ENCODE results near the gene BPIFA2. TPM values are rescaled to one million over a fixed set of nuclear protein-coding genes. Genes with fewer than 3 reads are reported as not detected.
"Not testable (repeated sequence)": the region's sequence is repeated elsewhere in the genome, so short reads cannot be mapped to it uniquely, and the experiment has no call there.

BPIFA2 gene
- total and polyA plus RNA-seq, 2 of the 4 experiments (the other 2 are of a cell fraction) = not detected

DNA sequence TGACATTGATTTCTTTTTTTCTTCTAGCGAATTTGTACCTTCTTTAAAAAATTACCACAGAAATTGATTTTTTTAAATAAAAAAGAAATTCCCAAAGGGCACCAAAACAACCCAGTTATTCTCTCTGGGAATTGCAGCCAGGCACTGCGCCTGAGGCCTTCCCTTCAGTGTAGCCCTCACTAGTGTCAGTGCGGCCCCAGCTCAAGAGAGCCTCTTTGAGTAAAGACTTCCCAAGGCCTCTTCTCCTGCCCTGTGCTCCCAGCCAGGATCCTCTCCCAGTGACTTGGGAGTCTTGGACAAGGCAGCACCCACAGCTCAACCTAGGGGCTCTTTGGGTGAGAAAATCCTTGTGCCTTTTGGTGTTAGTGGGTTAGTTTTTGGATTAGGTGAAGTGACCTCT lies 47.0 kb upstream of the BPIFA2 start:
- no peak overlapping the region for H2BK15ac ChIP-seq (ENCODE audit: low read depth, low read length)
- no peak for TF ChIP-seq RCOR1 (IDR thresholded peaks at IDR 0.05; ENCODE audit: insufficient replicate concordance, low read length)

DNA sequence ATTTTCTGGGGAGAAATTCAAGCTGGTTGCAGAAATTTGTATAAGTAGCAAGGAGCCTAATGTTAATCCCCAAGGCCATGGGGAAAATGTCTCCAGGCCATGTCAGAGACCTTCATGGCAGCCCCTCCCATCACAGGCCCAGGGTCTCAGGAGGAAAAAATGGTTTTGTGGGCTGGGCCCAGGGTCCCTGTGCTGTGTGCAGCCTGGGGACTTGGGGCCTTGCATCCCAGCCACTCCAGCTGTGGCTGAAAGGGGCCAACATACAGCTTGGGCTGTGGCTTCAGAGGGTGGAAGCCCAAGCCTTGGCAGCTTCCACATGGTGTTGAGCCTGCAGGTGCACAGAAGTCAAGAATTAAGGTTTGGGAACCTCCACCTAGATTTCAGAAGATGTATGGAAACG lies 45.7 kb upstream of the BPIFA2 start:
- H4K5ac ChIP-seq (ENCODE audit: low read depth, low read length); CTCF ChIA-PET; H2AK9ac ChIP-seq (replicated peaks; ENCODE audit: low read depth, low read length, poor library complexity); H3K4me3 ChIP-seq (ENCODE audit: insufficient read depth, low read depth, low read length); H3K4me1 ChIP-seq (ENCODE audit: control insufficient read depth, insufficient read depth, low read length); H3K56ac ChIP-seq (ENCODE audit: extremely low read depth, insufficient read depth, low read length); BruUV-seq (replicated peaks); DNase-seq; H3K27me3 ChIP-seq (ENCODE audit: control insufficient read depth, insufficient read depth, low read length); H3K18ac ChIP-seq (ENCODE audit: low read depth, low read length); H3K9me3 ChIP-seq (ENCODE audit: control insufficient read depth, insufficient read depth, low read length); ATAC-seq (ENCODE audit: low read depth); H4K8ac ChIP-seq (ENCODE audit: low read depth in 2 of 2, low read length in 2 of 2); H3K9me1 ChIP-seq (ENCODE audit: insufficient read depth, low read length); intact Hi-C loops (cut with micrococcal nuclease); H4K20me1 ChIP-seq (ENCODE audit: insufficient read depth, low read length); H3K14ac ChIP-seq (replicated peaks; ENCODE audit: low read depth, low read length); in situ Hi-C loops (cut with MboI; ENCODE audit: low sequenced_read_pairs); H2BK20ac ChIP-seq (ENCODE audit: low read depth, low read length); H3K9ac ChIP-seq (ENCODE audit: low read depth, low read length); dilution Hi-C loops (cut with HindIII; ENCODE audit: low sequenced_read_pairs, unreplicated experiment); H2BK5ac ChIP-seq (ENCODE audit: low read depth, low read length, poor library complexity, severe bottlenecking); H3K4ac ChIP-seq (ENCODE audit: low read depth, low read length); H3K4me2 ChIP-seq (ENCODE audit: low read depth, low read length); H3K79me1 ChIP-seq (ENCODE audit: low read depth in 1 of 2, low read length in 2 of 2); POLR2A ChIA-PET (ENCODE audit: unreplicated experiment); H2AK5ac ChIP-seq (ENCODE audit: low read depth, low read length); H3K23ac ChIP-seq (ENCODE audit: low read depth, low read length); H2AFZ ChIP-seq (replicated peaks; ENCODE audit: low read length, poor library complexity); H2BK120ac ChIP-seq (ENCODE audit: low read depth, low read length); H2BK15ac ChIP-seq (ENCODE audit: low read depth, low read length); H3K36me3 ChIP-seq (ENCODE audit: control insufficient read depth, insufficient read depth, low read length); H4K91ac ChIP-seq (ENCODE audit: insufficient read depth, low read depth, low read length); H3K27ac ChIP-seq (ENCODE audit: insufficient read depth, low read length): not testable (repeated sequence)
- WGBS, 2 experiments (ENCODE audit: extremely low coverage in 2 of 2, insufficient read length in 1 of 2) = no CpG with 5 or more reads among the region's 1 CpG

More for the DNA sequence above, 47.0 kb upstream of the BPIFA2 start:
- no peak overlapping the region for H3K27ac ChIP-seq (ENCODE audit: insufficient read depth, low read length)
- H2BK20ac ChIP-seq (ENCODE audit: low read depth, low read length) = no peak overlapping the region
- peaks cover 4% of the 10 kb centered on the region; the same call in 1 of the 2 replicates for H3K27me3 ChIP-seq (ENCODE audit: control insufficient read depth, insufficient read depth, low read length)
- no peak overlapping the region for H4K8ac ChIP-seq (ENCODE audit: low read depth in 2 of 2, low read length in 2 of 2)
- dilution Hi-C loops (cut with HindIII; ENCODE audit: low sequenced_read_pairs, unreplicated experiment) (no loop called here), in situ Hi-C loops (cut with MboI; ENCODE audit: low sequenced_read_pairs) (no loop called here), intact Hi-C loops (cut with micrococcal nuclease) (no loop called here)
- H2AFZ ChIP-seq (replicated peaks; ENCODE audit: low read length, poor library complexity) = no peak overlapping the region
- no peak overlapping the region for H3K4me2 ChIP-seq (ENCODE audit: low read depth, low read length)
- H2BK120ac ChIP-seq (ENCODE audit: low read depth, low read length) = no peak overlapping the region
- H3K14ac ChIP-seq (replicated peaks; ENCODE audit: low read depth, low read length) = no peak overlapping the region
- no peaks in the 10 kb centered on the region for H3K9me1 ChIP-seq (ENCODE audit: insufficient read depth, low read length)
- H3K9ac ChIP-seq (ENCODE audit: low read depth, low read length) = no peak overlapping the region
- no peak overlapping the region for H3K4ac ChIP-seq (ENCODE audit: low read depth, low read length)
- H4K91ac ChIP-seq (ENCODE audit: insufficient read depth, low read depth, low read length) = no peak overlapping the region
- H4K20me1 ChIP-seq (ENCODE audit: insufficient read depth, low read length) = no peaks in the 10 kb centered on the region
- H3K4me1 ChIP-seq (ENCODE audit: control insufficient read depth, insufficient read depth, low read length) = no peaks in the 10 kb centered on the region
- H3K36me3 ChIP-seq (ENCODE audit: control insufficient read depth, insufficient read depth, low read length) = no peaks in the 10 kb centered on the region
- no peaks in the 10 kb centered on the region for H3K79me1 ChIP-seq (ENCODE audit: low read depth in 1 of 2, low read length in 2 of 2)
- ChIA-PET POLR2A (ENCODE audit: unreplicated experiment) (no interaction called here), CTCF (no interaction called here)
- 100% methylated on average over 1 of the region's 3 CpGs; no CpG with 5 or more reads in 1 of the 2 experiments for WGBS, 2 experiments (ENCODE audit: extremely low coverage in 2 of 2, insufficient read length in 1 of 2)
- BruUV-seq (replicated peaks) = no TSS peak
- no peak overlapping the region for H2AK5ac ChIP-seq (ENCODE audit: low read depth, low read length)
- no peak overlapping the region for H2BK5ac ChIP-seq (ENCODE audit: low read depth, low read length, poor library complexity, severe bottlenecking)
- H3K56ac ChIP-seq (ENCODE audit: extremely low read depth, insufficient read depth, low read length) = no peak overlapping the region
- no peak overlapping the region for H4K5ac ChIP-seq (ENCODE audit: low read depth, low read length)
- ATAC-seq (ENCODE audit: low read depth) (no peak), DNase-seq (no peak)
- H3K4me3 ChIP-seq (ENCODE audit: insufficient read depth, low read depth, low read length) = no peak overlapping the region
- no peaks in the 10 kb centered on the region for H3K9me3 ChIP-seq (ENCODE audit: control insufficient read depth, insufficient read depth, low read length)
- H3K18ac ChIP-seq (ENCODE audit: low read depth, low read length) = no peak overlapping the region
- no peak overlapping the region for H3K23ac ChIP-seq (ENCODE audit: low read depth, low read length)
- H2AK9ac ChIP-seq (replicated peaks; ENCODE audit: low read depth, low read length, poor library complexity) = no peak overlapping the region

Data from IMR-90 (cell line).